ENCODE measurements around the gene DNER. TPM values are rescaled to one million over a fixed set of nuclear protein-coding genes. Genes with fewer than 3 reads are reported as not detected.

Gene DNER
- polyA plus RNA-seq, 1 donor = 7.5 TPM

DNA sequence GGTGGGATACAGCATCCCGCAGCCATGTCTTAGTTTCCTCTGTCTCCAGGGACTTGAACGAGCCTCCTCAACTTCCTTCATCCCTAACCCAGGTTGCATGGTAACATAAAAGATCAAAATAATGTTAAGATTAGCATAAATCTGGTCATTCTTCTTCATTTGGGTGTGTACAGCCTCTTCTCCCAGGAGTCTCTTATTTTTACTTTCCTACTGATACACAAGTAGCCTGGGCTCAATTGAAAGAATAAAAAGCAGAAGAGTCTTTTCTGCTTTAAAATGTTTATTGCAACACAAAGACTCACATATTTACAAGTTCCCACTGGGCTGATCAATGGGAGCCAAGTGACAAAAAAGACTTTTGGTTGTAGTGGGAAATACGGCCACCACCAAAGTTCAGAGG lies 305.4 kb downstream of the DNER start:
- no peak for DNase-seq
- WGBS (ENCODE audit: insufficient coverage, low lambda C conversion rate) = 20% methylated on average over 1 of the region's 3 CpGs
- Histone ChIP-seq H3K9me3 (ENCODE audit: control insufficient read depth, low read depth, low read length) (peaks cover 3% of the 10 kb centered on the region), H3K4me3 (ENCODE audit: low read length) (no peak overlapping the region), H3K4me1 (ENCODE audit: control insufficient read depth, insufficient read depth, low read length) (peaks cover 3% of the 10 kb centered on the region), H3K27me3 (ENCODE audit: control insufficient read depth, insufficient read depth, low read length) (no peaks in the 10 kb centered on the region), H3K27ac (ENCODE audit: low read length) (no peak overlapping the region), H3K36me3 (ENCODE audit: control insufficient read depth, insufficient read depth, low read length) (no peaks in the 10 kb centered on the region)

DNA sequence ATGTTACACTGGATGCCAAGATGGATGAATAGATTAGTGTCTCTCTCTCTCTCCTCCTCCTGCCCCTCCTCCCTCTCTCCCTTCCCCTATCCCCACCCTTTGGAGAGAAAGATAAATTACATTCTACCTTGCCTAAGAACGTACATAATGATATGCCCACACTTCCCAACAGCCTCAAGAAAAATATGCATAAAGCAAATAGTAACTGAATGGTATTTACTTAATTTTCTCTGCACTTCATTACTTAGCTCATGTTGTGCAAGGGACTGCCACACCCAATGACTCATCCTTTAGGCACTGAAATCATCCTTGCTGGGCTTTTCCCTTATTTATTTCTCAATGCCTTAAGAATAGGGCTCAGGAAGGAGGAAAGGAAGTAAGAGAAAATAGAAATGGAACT lies 306.0 kb downstream of the DNER start:
- H3K27me3 ChIP-seq (ENCODE audit: control insufficient read depth, insufficient read depth, low read length) = no peaks in the 10 kb centered on the region
- peaks cover 3% of the 10 kb centered on the region for H3K4me1 ChIP-seq (ENCODE audit: control insufficient read depth, insufficient read depth, low read length)
- H3K4me3 ChIP-seq (ENCODE audit: low read length) = no peak overlapping the region
- peaks cover 3% of the 10 kb centered on the region for H3K9me3 ChIP-seq (ENCODE audit: control insufficient read depth, low read depth, low read length)
- H3K27ac ChIP-seq (ENCODE audit: low read length) = no peak overlapping the region
- no CpG with 5 or more reads among the region's 1 CpG for WGBS (ENCODE audit: insufficient coverage, low lambda C conversion rate)
- DNase-seq = peak; percentile 47 to 59
- H3K36me3 ChIP-seq (ENCODE audit: control insufficient read depth, insufficient read depth, low read length) = no peaks in the 10 kb centered on the region

DNA sequence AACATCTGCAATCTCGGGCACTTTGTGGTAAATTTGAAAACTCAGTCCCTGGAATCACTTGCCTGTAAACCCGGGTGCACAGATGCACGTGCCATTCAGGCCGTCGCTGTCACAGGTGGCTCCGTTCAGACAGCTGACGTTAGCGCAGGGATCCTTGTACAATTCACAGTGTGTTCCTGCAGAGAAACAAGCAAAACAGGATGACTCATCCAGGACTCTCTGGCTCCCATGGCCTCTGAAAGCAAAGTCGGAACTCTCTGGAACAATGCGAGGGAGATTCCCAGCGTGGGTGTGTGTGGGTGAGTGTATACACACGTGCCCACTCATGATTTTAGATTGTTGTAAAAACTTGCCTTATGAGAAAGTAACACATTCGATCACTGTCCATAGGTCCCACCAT lies 307.2 kb downstream of the DNER start:
- 100% methylated on average over 2 of the region's 13 CpGs for WGBS (ENCODE audit: insufficient coverage, low lambda C conversion rate)
- H3K9me3 ChIP-seq (ENCODE audit: control insufficient read depth, low read depth, low read length) = peaks cover 3% of the 10 kb centered on the region

DNA sequence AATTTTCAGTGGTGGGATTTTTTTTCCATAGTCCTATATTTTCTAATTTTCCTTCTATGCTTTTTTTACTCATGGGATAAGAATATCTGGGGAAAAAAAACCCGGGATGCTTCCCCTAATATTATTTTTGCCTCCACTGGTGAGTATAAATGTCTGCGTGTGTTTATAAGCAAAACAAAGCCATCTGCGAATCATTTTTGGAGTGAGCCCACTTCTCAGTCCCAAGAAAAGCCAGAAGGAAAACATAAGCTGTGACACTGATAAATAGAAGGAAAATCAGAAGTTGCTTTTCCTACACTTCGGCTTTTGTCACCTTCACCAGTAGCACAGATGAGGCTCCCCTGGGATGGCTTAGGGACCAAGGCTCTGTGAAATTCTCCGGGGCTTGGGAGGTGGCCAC lies 308.6 kb downstream of the DNER start:
- DNase-seq = no peak
- Histone ChIP-seq H3K9me3 (ENCODE audit: control insufficient read depth, low read depth, low read length) (peaks cover 3% of the 10 kb centered on the region), H3K4me3 (ENCODE audit: low read length) (no peak overlapping the region), H3K27me3 (ENCODE audit: control insufficient read depth, insufficient read depth, low read length) (no peaks in the 10 kb centered on the region), H3K36me3 (ENCODE audit: control insufficient read depth, insufficient read depth, low read length) (no peaks in the 10 kb centered on the region), H3K27ac (ENCODE audit: low read length) (no peak overlapping the region), H3K4me1 (ENCODE audit: control insufficient read depth, insufficient read depth, low read length) (peaks cover 3% of the 10 kb centered on the region)
- 100% methylated on average over 1 of the region's 5 CpGs for WGBS (ENCODE audit: insufficient coverage, low lambda C conversion rate)

More for the DNA sequence above, 307.2 kb downstream of the DNER start:
- H3K4me1 ChIP-seq (ENCODE audit: control insufficient read depth, insufficient read depth, low read length) = peaks cover 3% of the 10 kb centered on the region
- H3K4me3 ChIP-seq (ENCODE audit: low read length) = no peak overlapping the region
- H3K27ac ChIP-seq (ENCODE audit: low read length) = no peak overlapping the region
- DNase-seq = no peak
- no peaks in the 10 kb centered on the region for H3K36me3 ChIP-seq (ENCODE audit: control insufficient read depth, insufficient read depth, low read length)
- H3K27me3 ChIP-seq (ENCODE audit: control insufficient read depth, insufficient read depth, low read length) = no peaks in the 10 kb centered on the region

DNA sequence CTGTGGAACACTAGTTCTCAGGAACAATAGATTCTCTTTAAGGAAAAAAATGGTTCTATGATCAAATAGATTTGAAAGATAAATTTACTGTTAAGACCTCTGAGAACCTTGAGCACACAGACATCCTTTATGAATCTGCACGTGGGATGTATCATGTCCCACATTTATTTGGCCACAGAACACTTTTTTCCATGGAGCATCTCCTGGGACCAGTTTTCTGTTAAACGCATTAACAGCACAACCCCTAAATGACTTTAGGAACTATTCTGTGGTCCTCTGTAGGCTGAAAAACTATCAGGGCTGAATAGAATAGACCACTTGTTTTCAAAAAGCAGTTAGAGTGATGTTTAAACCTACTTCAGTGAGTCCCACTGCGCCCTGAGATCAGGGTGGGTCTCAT lies 311.1 kb downstream of the DNER start:
- no peak overlapping the region for H3K4me3 ChIP-seq (ENCODE audit: low read length)
- H3K36me3 ChIP-seq (ENCODE audit: control insufficient read depth, insufficient read depth, low read length) = no peaks in the 10 kb centered on the region
- WGBS (ENCODE audit: insufficient coverage, low lambda C conversion rate) = no CpG with 5 or more reads among the region's 3 CpGs
- no peak overlapping the region for H3K27ac ChIP-seq (ENCODE audit: low read length)
- no peak for DNase-seq
- H3K9me3 ChIP-seq (ENCODE audit: control insufficient read depth, low read depth, low read length) = peaks cover 2% of the 10 kb centered on the region
- no peaks in the 10 kb centered on the region for H3K4me1 ChIP-seq (ENCODE audit: control insufficient read depth, insufficient read depth, low read length)
- H3K27me3 ChIP-seq (ENCODE audit: control insufficient read depth, insufficient read depth, low read length) = no peaks in the 10 kb centered on the region

DNA sequence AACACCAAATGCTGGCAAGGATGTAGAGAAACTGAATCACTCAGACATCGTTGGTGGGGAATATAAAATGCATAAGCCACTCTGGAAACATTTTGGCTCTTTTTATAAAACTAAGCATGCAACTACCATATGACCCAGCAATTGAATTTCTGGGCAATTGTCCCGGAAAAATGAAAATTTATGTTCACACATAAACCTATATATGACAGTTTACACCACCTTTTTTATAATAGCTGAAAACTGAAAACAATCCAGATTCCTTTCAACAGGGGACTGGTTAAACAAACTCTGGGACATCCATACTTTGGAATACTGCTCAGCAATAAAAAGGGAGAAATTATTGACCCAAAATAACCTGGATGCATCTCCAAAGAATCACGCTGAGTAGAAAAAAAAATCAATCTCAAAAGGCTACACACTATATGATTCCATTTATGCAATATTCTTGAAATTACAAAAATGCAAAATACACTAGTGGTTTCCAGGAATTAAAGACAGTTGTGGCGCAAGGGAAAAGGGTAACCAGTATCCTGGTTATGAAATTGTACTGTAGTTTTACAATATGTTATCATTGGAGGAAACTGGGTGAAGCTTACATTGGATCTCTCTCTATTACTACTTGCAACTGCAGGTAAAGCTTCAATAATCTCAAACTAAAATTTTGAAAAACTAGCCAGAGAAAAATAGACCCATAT lies 313.0 kb downstream of the DNER start:
- no peak overlapping the region for H3K4me3 ChIP-seq (ENCODE audit: low read length)
- H3K9me3 ChIP-seq (ENCODE audit: control insufficient read depth, low read depth, low read length) = no peaks in the 10 kb centered on the region
- H3K27ac ChIP-seq (ENCODE audit: low read length) = no peak overlapping the region
- WGBS (ENCODE audit: insufficient coverage, low lambda C conversion rate) = 89% methylated on average over 3 of the region's 4 CpGs
- no peaks in the 10 kb centered on the region for H3K27me3 ChIP-seq (ENCODE audit: control insufficient read depth, insufficient read depth, low read length)
- no peak for DNase-seq
- no peaks in the 10 kb centered on the region for H3K4me1 ChIP-seq (ENCODE audit: control insufficient read depth, insufficient read depth, low read length)
- no peaks in the 10 kb centered on the region for H3K36me3 ChIP-seq (ENCODE audit: control insufficient read depth, insufficient read depth, low read length)

DNA sequence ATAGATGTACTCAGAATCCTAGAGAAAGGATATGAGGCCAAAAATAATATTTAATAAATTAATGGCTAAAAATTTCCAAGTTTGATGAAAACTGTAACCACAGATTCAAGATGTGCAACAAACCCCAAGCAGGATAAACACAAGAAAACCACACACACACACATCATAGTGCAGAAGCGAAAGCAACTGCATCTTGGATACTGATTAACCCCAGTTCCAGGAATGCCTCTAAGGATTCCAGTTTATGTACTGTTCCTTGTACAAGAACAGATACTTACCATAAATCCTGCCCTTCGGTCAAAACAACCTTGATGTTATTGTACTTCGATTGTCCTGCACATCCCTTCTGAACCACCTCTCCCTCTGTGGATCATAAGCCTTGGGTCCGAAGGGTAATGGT lies 320.4 kb downstream of the DNER start:
- no peaks in the 10 kb centered on the region for H3K4me1 ChIP-seq (ENCODE audit: control insufficient read depth, insufficient read depth, low read length)
- H3K27ac ChIP-seq (ENCODE audit: low read length) = no peak overlapping the region
- H3K36me3 ChIP-seq (ENCODE audit: control insufficient read depth, insufficient read depth, low read length) = no peaks in the 10 kb centered on the region
- no CpG with 5 or more reads among the region's 4 CpGs for WGBS (ENCODE audit: insufficient coverage, low lambda C conversion rate)
- H3K4me3 ChIP-seq (ENCODE audit: low read length) = no peak overlapping the region
- DNase-seq = no peak
- no peaks in the 10 kb centered on the region for H3K27me3 ChIP-seq (ENCODE audit: control insufficient read depth, insufficient read depth, low read length)
- no peaks in the 10 kb centered on the region for H3K9me3 ChIP-seq (ENCODE audit: control insufficient read depth, low read depth, low read length)

DNA sequence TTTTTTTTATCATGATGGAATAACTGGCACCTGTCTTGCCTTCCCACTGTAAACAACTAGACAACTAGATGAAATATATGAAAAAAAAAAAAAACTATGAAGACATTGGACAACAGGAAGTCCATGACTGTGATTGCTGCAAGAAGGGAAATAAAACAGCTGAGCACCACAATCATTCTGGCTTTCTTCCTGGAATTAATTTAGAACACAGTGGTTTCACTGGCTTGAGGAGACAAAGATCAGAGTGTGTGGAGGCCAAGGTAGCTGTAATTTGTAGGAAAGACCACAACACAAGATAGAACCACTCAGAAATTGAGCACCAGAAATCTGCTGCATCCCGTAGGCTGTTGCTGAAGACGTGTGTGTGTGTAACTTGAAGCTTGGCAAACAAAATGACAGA lies 322.2 kb downstream of the DNER start:
- Histone ChIP-seq H3K27me3 (ENCODE audit: control insufficient read depth, insufficient read depth, low read length) (no peaks in the 10 kb centered on the region), H3K4me1 (ENCODE audit: control insufficient read depth, insufficient read depth, low read length) (no peaks in the 10 kb centered on the region), H3K36me3 (ENCODE audit: control insufficient read depth, insufficient read depth, low read length) (no peaks in the 10 kb centered on the region), H3K9me3 (ENCODE audit: control insufficient read depth, low read depth, low read length) (no peaks in the 10 kb centered on the region), H3K4me3 (ENCODE audit: low read length) (no peak overlapping the region), H3K27ac (ENCODE audit: low read length) (no peak overlapping the region)
- DNase-seq = no peak
- no CpG with 5 or more reads among the region's 2 CpGs for WGBS (ENCODE audit: insufficient coverage, low lambda C conversion rate)

DNA sequence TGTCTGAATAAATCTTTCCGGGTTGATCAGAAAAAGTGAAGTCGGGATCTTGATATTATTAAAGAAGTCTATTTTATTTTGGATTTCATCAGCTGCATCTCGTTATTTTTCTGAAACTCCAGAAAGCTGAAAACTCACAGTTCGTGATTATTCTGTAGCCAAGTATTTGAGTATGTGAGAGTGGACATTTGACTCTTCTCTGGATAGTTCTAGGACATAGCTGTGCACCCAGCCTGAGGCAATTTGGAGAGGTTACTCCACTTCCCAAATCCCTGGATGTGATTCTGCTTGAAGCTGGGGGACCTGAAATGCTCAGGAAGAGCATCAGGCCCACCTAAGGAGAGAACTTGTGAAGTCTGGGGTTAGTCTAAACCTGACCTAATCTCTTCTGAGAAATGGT lies 325.6 kb downstream of the DNER start:
- H3K4me1 ChIP-seq (ENCODE audit: control insufficient read depth, insufficient read depth, low read length) = no peaks in the 10 kb centered on the region
- no peak overlapping the region for H3K4me3 ChIP-seq (ENCODE audit: low read length)
- H3K27me3 ChIP-seq (ENCODE audit: control insufficient read depth, insufficient read depth, low read length) = no peaks in the 10 kb centered on the region
- whole genome bisulfite sequencing (ENCODE audit: insufficient coverage, low lambda C conversion rate) = no CpG with 5 or more reads among the region's 4 CpGs
- H3K27ac ChIP-seq (ENCODE audit: low read length) = no peak overlapping the region
- H3K36me3 ChIP-seq (ENCODE audit: control insufficient read depth, insufficient read depth, low read length) = no peaks in the 10 kb centered on the region
- no peak for DNase-seq
- H3K9me3 ChIP-seq (ENCODE audit: control insufficient read depth, low read depth, low read length) = no peaks in the 10 kb centered on the region

DNA sequence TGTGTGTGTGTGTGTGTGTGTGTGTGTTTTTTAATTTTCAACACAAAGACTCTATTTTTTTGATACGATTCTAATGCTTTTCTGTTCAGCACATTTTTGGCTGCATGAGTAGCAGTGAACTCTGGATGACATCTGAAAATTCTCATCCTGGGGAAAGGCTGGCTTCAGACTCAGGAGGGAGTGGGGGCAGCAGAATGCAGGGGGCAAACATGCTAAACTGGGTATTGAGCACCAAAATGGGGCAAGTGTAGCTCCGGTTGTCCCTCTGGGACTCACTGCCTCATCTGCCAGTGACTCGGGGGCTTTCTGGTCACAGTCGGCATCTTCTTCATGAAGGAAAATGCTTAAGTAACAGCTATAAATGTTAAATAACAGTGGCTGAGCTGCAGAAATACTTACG lies 326.5 kb downstream of the DNER start:
- Histone ChIP-seq H3K4me3 (ENCODE audit: low read length) (no peak overlapping the region), H3K9me3 (ENCODE audit: control insufficient read depth, low read depth, low read length) (no peaks in the 10 kb centered on the region), H3K27ac (ENCODE audit: low read length) (no peak overlapping the region), H3K27me3 (ENCODE audit: control insufficient read depth, insufficient read depth, low read length) (no peaks in the 10 kb centered on the region), H3K36me3 (ENCODE audit: control insufficient read depth, insufficient read depth, low read length) (no peaks in the 10 kb centered on the region), H3K4me1 (ENCODE audit: control insufficient read depth, insufficient read depth, low read length) (no peaks in the 10 kb centered on the region)
- no peak for DNase-seq
- no CpG with 5 or more reads among the region's 5 CpGs for WGBS (ENCODE audit: insufficient coverage, low lambda C conversion rate)

DNA sequence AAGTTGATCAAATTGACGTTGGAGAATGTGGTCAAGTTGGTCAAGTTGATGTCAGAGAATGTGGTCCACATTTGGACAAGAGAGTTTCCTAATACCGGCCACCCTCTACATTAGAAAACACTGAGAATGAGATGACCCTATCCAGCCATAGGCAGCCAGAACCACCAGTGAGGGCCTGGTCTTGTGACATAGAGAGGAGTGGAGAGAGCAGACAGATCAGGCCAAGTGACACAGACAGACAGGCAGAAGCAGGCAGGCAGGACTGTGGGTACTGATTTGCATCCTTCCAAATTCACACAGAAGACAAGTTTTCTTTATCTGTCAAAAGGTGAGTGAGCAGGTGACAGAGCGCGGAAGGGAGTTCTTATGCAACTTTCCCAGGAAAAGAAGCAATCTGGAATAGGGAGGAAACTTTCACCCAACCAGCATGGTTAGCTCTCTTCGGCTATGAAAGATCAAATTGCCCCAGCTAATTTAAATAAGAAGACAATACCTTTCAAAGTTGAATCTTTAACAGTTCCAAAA lies 334.2 kb downstream of the DNER start:
- no CpG with 5 or more reads among the region's 5 CpGs for WGBS (ENCODE audit: insufficient coverage, low lambda C conversion rate)
- Histone ChIP-seq H3K27me3 (ENCODE audit: control insufficient read depth, insufficient read depth, low read length) (no peaks in the 10 kb centered on the region), H3K4me3 (ENCODE audit: low read length) (no peak overlapping the region), H3K27ac (ENCODE audit: low read length) (no peak overlapping the region), H3K4me1 (ENCODE audit: control insufficient read depth, insufficient read depth, low read length) (no peaks in the 10 kb centered on the region), H3K36me3 (ENCODE audit: control insufficient read depth, insufficient read depth, low read length) (no peaks in the 10 kb centered on the region), H3K9me3 (ENCODE audit: control insufficient read depth, low read depth, low read length) (no peaks in the 10 kb centered on the region)
- DNase-seq = no peak
